HG02763 (cell line): Measurements from ENCODE around the gene MPND.
A peak's percentile ranks its signal among the peaks of the same experiment; 100 is the strongest.

Experiments
- ATAC-seq: cut with Tn5 transposase; IDR thresholded peaks from one replicate; pipeline ENCODE4 v1.9.1; 2021; ENCODE audit warnings: mild to moderate bottlenecking, moderate library complexity; ENCODE audit not compliant: unreplicated experiment

MPND gene

GRCh38 chr19:4343370-4344307 is at the start of gene MPND:
MPND (plus strand) TSS chr19:4343562; CDS start chr19:4343594, 32 bp downstream.
- peak; percentile 44 for ATAC-seq

GRCh38 chr19:4294389-4294788 is 49.0 kb upstream of the MPND start:
- no peak for ATAC-seq

- ATAC-seq, result no peak
Measured at GRCh38 chr19:4295972-4296771, 47.2 kb upstream of the MPND start.

GRCh38 chr19:4297901-4298809 is 45.2 kb upstream of the MPND start:
- no peak for ATAC-seq

- no peak for ATAC-seq
Measured at GRCh38 chr19:4298810-4299550, 44.4 kb upstream of the MPND start.

- ATAC-seq, result no peak
Measured at GRCh38 chr19:4300589-4300988, 42.8 kb upstream of the MPND start.

- ATAC-seq, result no peak
Measured at GRCh38 chr19:4301590-4302242, 41.6 kb upstream of the MPND start.

GRCh38 chr19:4302243-4302640 is 41.1 kb upstream of the MPND start, which contains the start of gene TMIGD2:
TMIGD2 (minus strand) TSS chr19:4302389; CDS start chr19:4302385, 4 bp downstream.
- no peak for ATAC-seq

- ATAC-seq, result no peak
Measured at GRCh38 chr19:4303819-4304537, 39.4 kb upstream of the MPND start.

- no peak for ATAC-seq
Measured at GRCh38 chr19:4304538-4305256, 38.7 kb upstream of the MPND start, which contains the start of gene FSD1. FSD1 (plus strand) TSS chr19:4304598; CDS start chr19:4304747, 149 bp downstream.

- ATAC-seq, result no peak
Measured at GRCh38 chr19:4305257-4305612, 38.1 kb upstream of the MPND start.

GRCh38 chr19:4305659-4306058 is 37.7 kb upstream of the MPND start:
- no peak for ATAC-seq

GRCh38 chr19:4310247-4311121 is 32.9 kb upstream of the MPND start:
- ATAC-seq, result no peak

- ATAC-seq, result no peak
Measured at GRCh38 chr19:4313847-4314490, 29.4 kb upstream of the MPND start.

- ATAC-seq, result no peak
Measured at GRCh38 chr19:4316956-4317355, 26.4 kb upstream of the MPND start.

GRCh38 chr19:4318460-4318859 is 24.9 kb upstream of the MPND start:
- ATAC-seq, result no peak
